ENCODE results near the gene KCNJ6. TPM values are rescaled to one million over a fixed set of nuclear protein-coding genes. Genes with fewer than 3 reads are reported as not detected.

Gene KCNJ6
- total and polyA plus RNA-seq, 8 donors, result under 0.01 to 1.3 (median 0.29) TPM; not detected in 3

GRCh38 chr21:37737996-37738395 is 178.3 kb downstream of the KCNJ6 start:
- Histone ChIP-seq H3K4me1 (no peaks in the 10 kb centered on the region), H3K27ac (no peak overlapping the region), H3K36me3 (no peaks in the 10 kb centered on the region), H3K9me3 (no peaks in the 10 kb centered on the region), H3K27me3 (peaks cover 0 to 46% (median 0%) of the 10 kb centered on the region in 3 donors), H3K4me3 (no peak overlapping the region)
- TF ChIP-seq CTCF (IDR thresholded peaks at IDR 0.05), result no peak
- TF ChIP-seq EP300 (IDR thresholded peaks at IDR 0.05), result no peak
- TF ChIP-seq POLR2AphosphoS5 (IDR thresholded peaks at IDR 0.05), result no peak
- no peak for TF ChIP-seq POLR2A (IDR thresholded peaks at IDR 0.05)
- DNase-seq, result no peak
- intact Hi-C loops (cut with DNase I; ENCODE audit: low total_unique reads), result no loop called here
- WGBS, 5 donors, result 41 to 65% (median 61%) methylated on average over 2 of the region's 2 CpGs

- DNase-seq, result no peak
- Histone ChIP-seq H3K4me3 (no peak overlapping the region), H3K27ac (no peak overlapping the region), H3K4me1 (no peaks in the 10 kb centered on the region), H3K36me3 (no peaks in the 10 kb centered on the region), H3K27me3 (peaks cover 0 to 46% (median 0%) of the 10 kb centered on the region in 3 donors), H3K9me3 (no peaks in the 10 kb centered on the region)
- WGBS, 5 donors, result 41 to 80% (median 64%) methylated on average over 4 of the region's 4 CpGs
- intact Hi-C loops (cut with DNase I; ENCODE audit: low total_unique reads), result no loop called here
- TF ChIP-seq POLR2A (IDR thresholded peaks at IDR 0.05) (no peak), EP300 (IDR thresholded peaks at IDR 0.05) (no peak), POLR2AphosphoS5 (IDR thresholded peaks at IDR 0.05) (no peak), CTCF (IDR thresholded peaks at IDR 0.05) (no peak)
These were observed 178.8 kb downstream of the KCNJ6 start for GRCh38 chr21:37737507-37737906.

- no peaks in the 10 kb centered on the region for H3K9me3 ChIP-seq
- H3K4me1 ChIP-seq, result no peaks in the 10 kb centered on the region
- WGBS, 5 donors, result 83 to 88% (median 86%) methylated on average over 10 of the region's 10 CpGs
- no peak for DNase-seq
- TF ChIP-seq CTCF (IDR thresholded peaks at IDR 0.05) (no peak), POLR2AphosphoS5 (IDR thresholded peaks at IDR 0.05) (no peak), POLR2A (IDR thresholded peaks at IDR 0.05) (no peak), EP300 (IDR thresholded peaks at IDR 0.05) (no peak)
- intact Hi-C loops (cut with DNase I; ENCODE audit: low total_unique reads), result no loop called here
- no peak overlapping the region for H3K4me3 ChIP-seq
- peaks cover 0 to 49% (median 0%) of the 10 kb centered on the region in 3 donors for H3K27me3 ChIP-seq
- no peaks in the 10 kb centered on the region for H3K36me3 ChIP-seq
- no peak overlapping the region for H3K27ac ChIP-seq
These were observed 181.4 kb downstream of the KCNJ6 start for GRCh38 chr21:37734846-37735245.

- H3K4me1 ChIP-seq, result no peaks in the 10 kb centered on the region
These were observed 183.3 kb downstream of the KCNJ6 start for GRCh38 chr21:37732927-37733326.

More at GRCh38 chr21:37732927-37733326, 183.3 kb downstream of the KCNJ6 start:
- Histone ChIP-seq H3K36me3 (no peaks in the 10 kb centered on the region), H3K4me3 (no peak overlapping the region), H3K27me3 (peaks cover 0 to 45% (median 0%) of the 10 kb centered on the region in 3 donors), H3K9me3 (no peaks in the 10 kb centered on the region), H3K27ac (no peak overlapping the region)
- 57 to 69% (median 61%) methylated on average over 4 of the region's 4 CpGs for WGBS, 5 donors
- intact Hi-C loops (cut with DNase I; ENCODE audit: low total_unique reads), result no loop called here
- no peak for DNase-seq
- no peak for TF ChIP-seq CTCF (IDR thresholded peaks at IDR 0.05)
- TF ChIP-seq POLR2A (IDR thresholded peaks at IDR 0.05), result no peak
- TF ChIP-seq EP300 (IDR thresholded peaks at IDR 0.05), result no peak
- no peak for TF ChIP-seq POLR2AphosphoS5 (IDR thresholded peaks at IDR 0.05)
